PC-3 (cell line): ENCODE results near the gene LTB4R2. TPM values are rescaled to one million over a fixed set of nuclear protein-coding genes. Genes with fewer than 3 reads are reported as not detected.

Experiments used
- ATAC-seq: fragments of 200-7000 bp; cut with Tn5 transposase; 2 replicates; pipeline ENCODE4 v1.9.1; 2020; ENCODE audit warnings: mild to moderate bottlenecking, moderate library complexity
- BruUV-seq: library from RNA; stranded (reverse); fragments of 400-500 nt; replicated peaks from 2 replicates; lab custom pipeline; 2021; lab: Mats Ljungman, UMichigan
- CTCF ChIA-PET: fragments of 300-600 bp; sonication (Branson Sonifier 250); formaldehyde crosslinking; loops from one replicate; lab custom pipeline; 2022; ENCODE audit warnings: antibody characterized with exemption; lab: Charles Lee
- POLR2A ChIA-PET: fragments of 300-600 bp; sonication (Branson Sonifier 250); formaldehyde crosslinking; loops from one replicate; lab custom pipeline; 2022; ENCODE audit warnings: antibody characterized with exemption; ENCODE audit not compliant: unreplicated experiment; lab: Charles Lee
- DNase-seq: peaks from one replicate; pipeline ENCODE4 v3.0.0-alpha.2; 2015
- H2AFZ ChIP-seq: fragments of 300-600 bp; sonication (generic); 2 replicates; pipeline ENCODE4 v1.6.0; 2016; ENCODE audit warnings: antibody characterized with exemption, low read length
- H3F3A ChIP-seq: fragments of 300-600 bp; sonication (generic); one replicate; pipeline ENCODE4 v1.6.0; 2017; ENCODE audit warnings: antibody characterized with exemption, low read length, control low read depth, mild to moderate bottlenecking; ENCODE audit not compliant: unreplicated experiment
- H3K27ac ChIP-seq: fragments of 300-600 bp; sonication (generic); 2 replicates; pipeline ENCODE4 v1.5.1; 2016; ENCODE audit warnings: mild to moderate bottlenecking, low read length
- H3K27me3 ChIP-seq: fragments of 300-600 bp; sonication (generic); 2 replicates; pipeline ENCODE4 v1.6.1; 2016; ENCODE audit warnings: low read length, mixed read lengths
- H3K36me3 ChIP-seq: fragments of 300-600 bp; sonication (generic); 2 replicates; pipeline ENCODE4 v1.6.1; 2016; ENCODE audit warnings: low read depth, mixed run types, low read length, mixed read lengths
- H3K4me1 ChIP-seq: fragments of 300-600 bp; sonication (generic); 2 replicates; pipeline ENCODE4 v1.5.1; 2016; ENCODE audit warnings: low read length; ENCODE audit not compliant: insufficient read depth
- H3K4me2 ChIP-seq: fragments of 300-600 bp; sonication (generic); 2 replicates; pipeline ENCODE4 v1.6.0; 2016; ENCODE audit warnings: low read length
- H3K4me3 ChIP-seq: fragments of 300-600 bp; sonication (generic); 2 replicates; pipeline ENCODE4 v1.5.1; 2016; ENCODE audit warnings: mild to moderate bottlenecking, low read length, mixed read lengths
- H3K79me2 ChIP-seq: fragments of 300-600 bp; sonication (generic); 2 replicates; pipeline ENCODE4 v1.6.1; 2017; ENCODE audit warnings: low read length, mixed read lengths
- H3K9ac ChIP-seq: fragments of 300-600 bp; sonication (generic); 2 replicates; pipeline ENCODE4 v1.6.0; 2016; ENCODE audit warnings: mild to moderate bottlenecking, low read length
- H3K9me2 ChIP-seq: fragments of 300-600 bp; sonication (generic); replicated peaks from 2 replicates; pipeline ENCODE4 v1.6.1; 2016; ENCODE audit warnings: mixed run types, low read length, mixed read lengths
- H3K9me3 ChIP-seq: fragments of 300-600 bp; sonication (generic); 2 replicates; pipeline ENCODE4 v1.6.1; 2016; ENCODE audit warnings: low read length, mixed read lengths
- H4K20me1 ChIP-seq: fragments of 300-600 bp; sonication (generic); 2 replicates; pipeline ENCODE4 v1.6.1; 2016; ENCODE audit warnings: low read length, mixed read lengths
- CTCF ChIP-seq: fragments of 300-600 bp; sonication (generic); conservative IDR thresholded peaks from 2 replicates; pipeline ENCODE4 v1.5.1; 2017; ENCODE audit warnings: antibody characterized with exemption, low read depth, mild to moderate bottlenecking, low read length
- EZH2 ChIP-seq: fragments of 300-600 bp; sonication (generic); IDR thresholded peaks from one replicate; pipeline ENCODE4 v1.6.1; 2017; ENCODE audit warnings: antibody characterized with exemption, mild to moderate bottlenecking, low read length; ENCODE audit not compliant: unreplicated experiment
- EZH2phosphoT487 ChIP-seq: fragments of 300-600 bp; sonication (generic); IDR thresholded peaks from 2 replicates; pipeline ENCODE4 v1.6.1; 2018; ENCODE audit warnings: mild to moderate bottlenecking, antibody characterized with exemption, low read length, borderline replicate concordance
- intact Hi-C: fragments of 100-400 bp; cut with micrococcal nuclease; formaldehyde crosslinking; loops from 2 replicates; pipeline ENCODE4 v1.9.0; 2023
- total RNA-seq: library from RNA; depleted of rRNA; stranded (reverse); fragments of >200 nt; gene quantifications from 2 replicates; pipeline ENCODE4 v1.2.3, GENCODE V29; 2014

The LTB4R2 gene
- total RNA-seq, 1 experiment from 2014 or later: 9.3 TPM

GRCh38 chr14:24332268-24332993, 22.5 kb downstream of the LTB4R2 start:
- H3K27ac ChIP-seq: no peak overlapping the region
- H3K4me1 ChIP-seq: peaks cover 5% of the 10 kb centered on the region; the same call in 1 of the 2 replicates
- H3F3A ChIP-seq: no peaks in the 10 kb centered on the region
- peak; percentile 65 for DNase-seq
- peak; percentile 69 for ATAC-seq
- H2AFZ ChIP-seq: peak overlapping the region; percentile 33; the same call in 1 of the 2 replicates
- CTCF ChIA-PET: interaction anchor here (0.7 to 1.5 kb wide), 3 partner anchors 99 to 196 kb away, joined by 5 to 27 read pairs (median 8); partner anchors contain the start of genes KHNYN and PSME1
- TF ChIP-seq EZH2 (no peak), CTCF (peak; percentile 76)
- no peak overlapping the region for H3K9ac ChIP-seq
- no peaks in the 10 kb centered on the region for H3K9me3 ChIP-seq
- H3K79me2 ChIP-seq: no peaks in the 10 kb centered on the region
- H3K4me2 ChIP-seq: no peak overlapping the region
- no peaks in the 10 kb centered on the region for H4K20me1 ChIP-seq
- H3K36me3 ChIP-seq: no peaks in the 10 kb centered on the region
- no TSS peak for BruUV-seq
- no peaks in the 10 kb centered on the region for H3K9me2 ChIP-seq
- POLR2A ChIA-PET: no interaction called here
- no peaks in the 10 kb centered on the region for H3K27me3 ChIP-seq
- intact Hi-C loops: loop anchor here (2.0 kb wide), 1 partner anchor 34 kb away; no protein-coding TSS in a partner anchor
- H3K4me3 ChIP-seq: no peak overlapping the region

- peak within 1 kb of the TSS; percentile 47; the same call in 1 of the 2 replicates for H3K4me3 ChIP-seq
- ChIA-PET CTCF (no interaction called here), POLR2A (no interaction called here)
- H3K9me3 ChIP-seq: no peaks in the 10 kb centered on the region
- no peak within 1 kb of the TSS for H3K27ac ChIP-seq
- no peaks in the 10 kb centered on the region for H3K27me3 ChIP-seq
- H3K9me2 ChIP-seq: no peaks in the 10 kb centered on the region
- no peak for DNase-seq
- no peaks in the 10 kb centered on the region for H3K36me3 ChIP-seq
- peaks cover 5% of the 10 kb centered on the region; the same call in 1 of the 2 replicates for H3K4me1 ChIP-seq
- BruUV-seq: no TSS peak
- H3F3A ChIP-seq: no peaks in the 10 kb centered on the region
- H3K4me2 ChIP-seq: peak within 1 kb of the TSS; percentile 58
- peak within 1 kb of the TSS; percentile 73 for H2AFZ ChIP-seq
- no peak within 1 kb of the TSS for H3K9ac ChIP-seq
- intact Hi-C loops: no loop called here
- no peaks in the 10 kb centered on the region for H4K20me1 ChIP-seq
- no peaks in the 10 kb centered on the region for H3K79me2 ChIP-seq
- no peak for TF ChIP-seq CTCF
- TF ChIP-seq EZH2phosphoT487: no peak
- no peak for TF ChIP-seq EZH2
- ATAC-seq: no peak
These were observed 24.7 kb downstream of the LTB4R2 start, which contains the start of gene ADCY4 for GRCh38 chr14:24334431-24335291. Gene ADCY4 (minus strand): TSS chr14:24335071. CDS start chr14:24334652, 419 bp downstream.
